Spleen (tissue), 7 donors: ENCODE measurements around the gene KATNAL1.

ENCODE experiments used
- POLR2A ChIP-seq, 3 donors: fragments of 450-650 bp; IDR thresholded peaks; one replicate each; pipeline ENCODE4 v1.5.1; 2017; ENCODE audit warnings: antibody characterized with exemption in 3 of 3, mild to moderate bottlenecking in 1 of 3
- POLR2AphosphoS5 ChIP-seq, 3 donors: sonication (generic); formaldehyde crosslinking; IDR thresholded peaks; one replicate each; pipeline ENCODE4 v1.5.1; 2017; ENCODE audit warnings: antibody characterized with exemption in 3 of 3
- TF ChIP-seq, protein P1 (sequence below), 11 experiments: fragments of 200-600 bp in 7 of 11; fragments of 450-650 bp in 4 of 11; sonication (generic) in 4 of 11; IDR thresholded peaks in 8 of 11; conservative IDR thresholded peaks in 3 of 11; 1 replicate in 7 of 11; 2 replicates in 4 of 11; pipeline versions ENCODE4 v1.4.0 to v1.8.0; 2016 to 2021; ENCODE audit warnings: antibody characterized with exemption in 11 of 11, inconsistent platforms in 4 of 11, mild to moderate bottlenecking in 1 of 11
- donor health status: DM: no; HTN: no; CAD: no; lungs with moderate emphysema.
- donor health status: DM: no; HTN: no; CAD: no.
- donor health status: DM: no; HTN: no; CAD: no.

DNA sequence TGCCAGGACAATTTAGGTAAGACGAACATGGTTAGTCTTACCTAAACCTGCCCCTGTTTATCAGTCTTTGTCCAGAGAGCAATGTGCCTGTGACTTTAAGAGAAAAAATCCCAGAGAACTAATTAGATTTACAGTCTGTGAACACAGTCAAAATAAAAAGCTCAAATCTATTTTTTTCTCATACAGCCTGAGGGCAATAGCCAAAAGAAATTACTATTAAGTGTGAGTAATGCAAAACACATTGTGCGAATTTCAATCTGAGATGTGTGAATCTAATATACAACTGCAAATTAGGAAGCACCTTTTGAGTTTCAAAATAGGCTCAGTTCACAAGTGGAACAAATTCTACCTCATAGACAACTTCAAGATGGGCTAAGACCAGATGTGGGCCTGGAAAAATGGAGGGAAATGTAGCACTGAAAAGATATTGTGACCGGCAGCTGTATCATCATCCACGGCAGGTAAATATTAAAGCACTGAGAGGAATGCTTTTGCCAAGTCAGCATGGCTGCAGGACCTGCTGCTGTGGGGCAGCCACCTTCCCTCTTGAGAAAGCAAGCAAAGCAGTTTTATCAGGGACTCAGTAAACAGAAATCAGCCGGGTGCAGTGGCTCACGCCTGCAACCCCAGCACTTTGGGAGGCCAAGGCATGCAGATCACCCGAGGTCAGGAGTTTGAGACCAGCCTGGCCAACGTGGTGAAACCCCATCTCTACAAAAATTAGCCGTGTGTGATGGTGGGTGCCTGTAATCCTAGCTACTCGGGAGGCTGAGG, 114.8 kb downstream of the KATNAL1 start:
- TF ChIP-seq, protein P1, sequence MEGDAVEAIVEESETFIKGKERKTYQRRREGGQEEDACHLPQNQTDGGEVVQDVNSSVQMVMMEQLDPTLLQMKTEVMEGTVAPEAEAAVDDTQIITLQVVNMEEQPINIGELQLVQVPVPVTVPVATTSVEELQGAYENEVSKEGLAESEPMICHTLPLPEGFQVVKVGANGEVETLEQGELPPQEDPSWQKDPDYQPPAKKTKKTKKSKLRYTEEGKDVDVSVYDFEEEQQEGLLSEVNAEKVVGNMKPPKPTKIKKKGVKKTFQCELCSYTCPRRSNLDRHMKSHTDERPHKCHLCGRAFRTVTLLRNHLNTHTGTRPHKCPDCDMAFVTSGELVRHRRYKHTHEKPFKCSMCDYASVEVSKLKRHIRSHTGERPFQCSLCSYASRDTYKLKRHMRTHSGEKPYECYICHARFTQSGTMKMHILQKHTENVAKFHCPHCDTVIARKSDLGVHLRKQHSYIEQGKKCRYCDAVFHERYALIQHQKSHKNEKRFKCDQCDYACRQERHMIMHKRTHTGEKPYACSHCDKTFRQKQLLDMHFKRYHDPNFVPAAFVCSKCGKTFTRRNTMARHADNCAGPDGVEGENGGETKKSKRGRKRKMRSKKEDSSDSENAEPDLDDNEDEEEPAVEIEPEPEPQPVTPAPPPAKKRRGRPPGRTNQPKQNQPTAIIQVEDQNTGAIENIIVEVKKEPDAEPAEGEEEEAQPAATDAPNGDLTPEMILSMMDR (IDR thresholded peaks at IDR 0.05 in 8 of 11, conservative IDR thresholded peaks at IDR 0.05 in 3 of 11), result no peak
- no peak for TF ChIP-seq POLR2A (IDR thresholded peaks at IDR 0.05)
- no peak for TF ChIP-seq POLR2AphosphoS5 (IDR thresholded peaks at IDR 0.05)
